GM12878 (cell line): ENCODE measurements around the gene ARHGAP26. TPM values are rescaled to one million over a fixed set of nuclear protein-coding genes. Genes with fewer than 3 reads are reported as not detected.
A peak's percentile ranks its signal among the peaks of the same experiment; 100 is the strongest.

Experiments
- ATAC-seq: fragments of 200-7000 bp; cut with Tn5 transposase; 3 replicates; pipeline ENCODE4 v1.9.1; 2020; ENCODE audit warnings: mild to moderate bottlenecking, moderate library complexity
- BruUV-seq: library from RNA; stranded (reverse); fragments of 400-500 nt; replicated peaks from 2 replicates; lab custom pipeline; 2021; lab: Mats Ljungman, UMichigan
- CTCF ChIA-PET: fragments of 300-600 bp; sonication (Branson Sonifier 250); formaldehyde crosslinking; extraction: SDS; loops from one replicate; lab custom pipeline; 2021; ENCODE audit warnings: inconsistent platforms; lab: Yijun Ruan, JAX
- POLR2A ChIA-PET: fragments of 350-600 bp; formaldehyde crosslinking; extraction: SDS; loops from one replicate; lab custom pipeline; 2021; ENCODE audit warnings: inconsistent platforms; lab: Charles Lee
- RAD21 ChIA-PET: fragments of 300-600 bp; sonication (Branson Sonifier 250); formaldehyde crosslinking; loops from one replicate; lab custom pipeline; 2023; ENCODE audit warnings: antibody characterized with exemption; ENCODE audit not compliant: unreplicated experiment; lab: Charles Lee
- SMC1A ChIA-PET: fragments of 300-600 bp; sonication (Branson Sonifier 250); formaldehyde crosslinking; loops from one replicate; lab custom pipeline; 2023; ENCODE audit not compliant: unreplicated experiment, uncharacterized antibody; lab: Charles Lee
- DNase-seq: peaks from one replicate; pipeline ENCODE4 v3.0.0-alpha.2; 2011; ENCODE audit warnings: low read depth, low spot score
- FAIRE-seq: peaks from 3 replicates; lab custom pipeline; 2011; peaks lifted over from hg19 to GRCh38; lab: Jason Lieb, UNC
- H2AFZ ChIP-seq: 2 replicates; pipeline ENCODE4 v1.6.0; 2011; ENCODE audit warnings: low read depth, low read length, control low read depth; ENCODE audit not compliant: control insufficient read depth
- H3K27ac ChIP-seq: 2 replicates; pipeline ENCODE4 v1.5.1; 2011; ENCODE audit warnings: control low read depth; ENCODE audit not compliant: control insufficient read depth, insufficient read depth
- H3K27me3 ChIP-seq, 2 experiments: replicated peaks in 1 of 2; 2 replicates each; pipeline versions ENCODE4 v1.6.0 to v1.6.1; 2011; ENCODE audit warnings: low read length in 1 of 2; ENCODE audit not compliant: control insufficient read depth in 2 of 2, insufficient read depth in 2 of 2
- H3K36me3 ChIP-seq, 2 experiments: 2 replicates each; pipeline ENCODE4 v1.5.1; 2011; ENCODE audit warnings: low read length in 1 of 2; ENCODE audit not compliant: control insufficient read depth in 2 of 2, insufficient read depth in 2 of 2
- H3K4me1 ChIP-seq: 2 replicates; pipeline ENCODE4 v1.6.1; 2011; ENCODE audit warnings: mild to moderate bottlenecking, low read length, moderate library complexity, mixed read lengths; ENCODE audit not compliant: control insufficient read depth, insufficient read depth
- H3K4me2 ChIP-seq: 2 replicates; pipeline ENCODE4 v1.6.0; 2011; ENCODE audit warnings: control low read depth; ENCODE audit not compliant: control insufficient read depth, insufficient read depth
- H3K4me3 ChIP-seq: fragments of 200-600 bp; sonication (generic); 2 replicates; pipeline ENCODE4 v1.5.1; 2016
- H3K79me2 ChIP-seq: 2 replicates; pipeline ENCODE4 v1.6.0; 2011; ENCODE audit warnings: low read length; ENCODE audit not compliant: control insufficient read depth, insufficient read depth
- H3K9ac ChIP-seq: 2 replicates; pipeline ENCODE4 v1.8.0; 2011; ENCODE audit warnings: low read length, control low read depth, mixed read lengths; ENCODE audit not compliant: control insufficient read depth, insufficient read depth
- H3K9me3 ChIP-seq: replicated peaks from 3 replicates; pipeline ENCODE4 v1.5.1; 2011; ENCODE audit warnings: mild to moderate bottlenecking, low read length; ENCODE audit not compliant: control insufficient read depth, insufficient read depth
- H4K20me1 ChIP-seq: 2 replicates; pipeline ENCODE4 v1.6.0; 2011; ENCODE audit not compliant: control insufficient read depth, insufficient read depth
- CEBPB ChIP-seq, 2 experiments: fragments of 150-350 bp in 1 of 2; IDR thresholded peaks; 2 replicates each; pipeline ENCODE4 v1.6.1; 2012 to 2014; ENCODE audit warnings: low read depth in 2 of 2, low read length in 2 of 2, borderline replicate concordance in 1 of 2, inconsistent platforms in 1 of 2
- EED ChIP-seq: sonication (generic); IDR thresholded peaks from 2 replicates; pipeline ENCODE4 v1.6.1; 2016; ENCODE audit warnings: antibody characterized with exemption, low read depth
- FOS ChIP-seq: IDR thresholded peaks from 3 replicates; pipeline ENCODE4 v1.6.1; 2011; ENCODE audit warnings: borderline replicate concordance; ENCODE audit not compliant: insufficient read length; ENCODE audit errors: extremely low read depth
- FOXM1 ChIP-seq: IDR thresholded peaks from 2 replicates; pipeline ENCODE4 v1.6.1; 2012; ENCODE audit warnings: low read depth, mild to moderate bottlenecking, inconsistent platforms, low read length, moderate library complexity
- LARP7 ChIP-seq: fragments of 450-650 bp; IDR thresholded peaks from 2 replicates; pipeline ENCODE4 v1.6.1; 2017; ENCODE audit warnings: mild to moderate bottlenecking
- MLLT1 ChIP-seq: fragments of 450-650 bp; IDR thresholded peaks from 2 replicates; pipeline ENCODE4 v1.6.1; 2016; ENCODE audit warnings: mild to moderate bottlenecking
- NFIC ChIP-seq: IDR thresholded peaks from 2 replicates; pipeline ENCODE4 v1.6.1; 2012; ENCODE audit warnings: low read depth, mild to moderate bottlenecking, inconsistent platforms, low read length, moderate library complexity
- POLR2A ChIP-seq: IDR thresholded peaks from 2 replicates; pipeline ENCODE4 v1.6.1; 2011; ENCODE audit warnings: low read depth, mild to moderate bottlenecking, low read length
- RELA ChIP-seq: fragments of 450-650 bp; IDR thresholded peaks from 2 replicates; pipeline ENCODE4 v1.8.0; 2014; ENCODE audit warnings: borderline replicate concordance; ENCODE audit not compliant: partially characterized antibody
- WGBS: methylation state at CpG from one replicate; pipeline ENCODE4 v1.1.6; 2016; ENCODE audit warnings: low lambda C conversion rate; ENCODE audit not compliant: insufficient replicate concordance, insufficient coverage; ENCODE audit errors: missing lambda C conversion rate; 5-methylcytosine and 5-hydroxymethylcytosine counted together
- in situ Hi-C: fragments of 300-500 bp; cut with MboI; formaldehyde crosslinking; loops from 9 replicates; pipeline ENCODE4 v1.14.3; 2018; ENCODE audit warnings: mixed read lengths
- intact Hi-C: fragments of 100-400 bp; cut with micrococcal nuclease; formaldehyde crosslinking; loops from one replicate; pipeline ENCODE4 v1.14.2; 2022; ENCODE audit not compliant: unreplicated experiment
- polyA plus RNA-seq, 11 experiments: library from polyadenylated mRNA; depleted of rRNA in 4 of 11; unstranded in 6 of 11; stranded (reverse) in 5 of 11; fragments of >200 nt; fragmentation: Nextera tagmentation in 4 of 11; fragmentation: Illumina TruSeq in 1 of 11; extraction: Ambion mirVana in 4 of 11; extraction: Trizol in 1 of 11; gene quantifications; 1 replicate in 1 of 11; 2 replicates in 10 of 11; pipeline versions ENCODE4 v1.2.1 to v1.2.3, GENCODE V29; 2011 to 2016; ENCODE audit warnings: inconsistent platforms in 2 of 11, missing spikeins in 2 of 11, low read depth in 1 of 11
- total RNA-seq, 4 experiments: library from RNA; depleted of rRNA in 3 of 4; stranded (reverse); fragments of >200 nt in 3 of 4; fragmentation: Illumina TruSeq in 1 of 4; extraction: Trizol in 1 of 4; gene quantifications; 2 replicates each; pipeline versions ENCODE4 v1.2.1 to v1.2.3, GENCODE V29; 2013 to 2021

ARHGAP26 gene
- total and polyA plus RNA-seq, 10 of the 15 experiments (the other 5 are each of a cell fraction or from before 2014, with no cell fraction given) = 9.4 to 41.5 (median 19.3) TPM

- peak overlapping the region; percentile 29; the same call in 1 of the 2 replicates for H2AFZ ChIP-seq
- BruUV-seq = TSS peak; percentile 69
- no peak for FAIRE-seq
- no peaks in the 10 kb centered on the region for H3K27me3 ChIP-seq
- ChIA-PET POLR2A (interaction anchor here (0.6 to 3.0 kb wide), 18 partner anchors 8 to 584 kb away, joined by 3 to 20 read pairs (median 4); no protein-coding TSS in a partner anchor), RAD21 (interaction anchor here (0.6 to 11.9 kb wide), 53 partner anchors 11 to 1190 kb away, joined by 3 to 129 read pairs (median 5); partner anchors contain the start of genes KCTD16, NR3C1 and YIPF5), CTCF (interaction anchor here (0.8 to 9.6 kb wide), 22 partner anchors 8 to 966 kb away, joined by 3 to 92 read pairs (median 10); partner anchors contain the start of gene NR3C1), SMC1A (interaction anchor here (0.6 to 11.6 kb wide), 53 partner anchors 8 to 1188 kb away, joined by 3 to 149 read pairs (median 6); partner anchors contain the start of gene NR3C1)
- in situ Hi-C loops (loop anchor here (10.0 kb wide), 3 partner anchors 77 to 1183 kb away; no protein-coding TSS in a partner anchor), intact Hi-C loops (loop anchor here (2.0 to 10.0 kb wide), 6 partner anchors 53 to 963 kb away; no protein-coding TSS in a partner anchor)
- peak; percentile 1; the same call in 1 of the 3 replicates for ATAC-seq
- TF ChIP-seq CEBPB (IDR thresholded peaks at IDR 0.05; ENCODE audit: borderline replicate concordance in 1 of 2, low read depth in 2 of 2, low read length in 2 of 2) = no peak
- 0 out of 2 replicates have a peak, but pooled peaks have one; percentile 38 for TF ChIP-seq LARP7
- no peak for TF ChIP-seq FOS
- TF ChIP-seq NFIC = peak; percentile 56; the same call in 1 of the 2 replicates
- TF ChIP-seq POLR2A = peak; percentile 12; the same call in 1 of the 2 replicates
- TF ChIP-seq FOXM1 = no peak
- no peak for TF ChIP-seq RELA
- peak; percentile 16; the same call in 1 of the 2 replicates for TF ChIP-seq MLLT1
- 0 out of 2 replicates have a peak, but pooled peaks have one; percentile 23 for TF ChIP-seq EED
- no peaks in the 10 kb centered on the region; the same call in none of the 2 replicates for H3K79me2 ChIP-seq
- H4K20me1 ChIP-seq = no peaks in the 10 kb centered on the region
- H3K9me3 ChIP-seq = no peaks in the 10 kb centered on the region; the same call in 2 of the 3 replicates
- WGBS = 22% methylated on average over 8 of the region's 8 CpGs
- H3K4me2 ChIP-seq = peak overlapping the region; percentile 61
- H3K27ac ChIP-seq = peak overlapping the region; percentile 89
- H3K36me3 ChIP-seq = no peaks in the 10 kb centered on the region
- H3K9ac ChIP-seq = peak overlapping the region; percentile 17; the same call in 1 of the 2 replicates
- H3K4me3 ChIP-seq = no peak overlapping the region; the same call in 1 of the 2 replicates
- DNase-seq = no peak
- H3K4me1 ChIP-seq = peaks cover 49% of the 10 kb centered on the region
Observed at GRCh38 chr5:143001764-143002351, 231.7 kb downstream of the ARHGAP26 start.
